ENCODE results near the gene GRK5. TPM values are rescaled to one million over a fixed set of nuclear protein-coding genes. Genes with fewer than 3 reads are reported as not detected.

GRK5 gene
- polyA plus RNA-seq, 1 donor from 2014 or later: 34.9 TPM

GRCh38 chr10:119206603-119207365, 587 bp upstream of the GRK5 start:
- H2AFZ ChIP-seq (ENCODE audit: low read depth, low read length): peak overlapping the region; percentile 23
- no peaks in the 10 kb centered on the region for H3K27me3 ChIP-seq (ENCODE audit: insufficient read depth, low read depth, low read length)
- peak overlapping the region; percentile 85 for H3K9ac ChIP-seq (ENCODE audit: low read length)
- H3K27ac ChIP-seq (ENCODE audit: low read length): peak overlapping the region; percentile 67
- peak overlapping the region; percentile 75 for H3K4me2 ChIP-seq (ENCODE audit: low read length)
- peak overlapping the region; percentile 66 for H3K4me3 ChIP-seq (ENCODE audit: low read length)
- no peaks in the 10 kb centered on the region for H3K36me3 ChIP-seq (ENCODE audit: insufficient read depth, low read length)
- no peak for TF ChIP-seq POLR2AphosphoS5 (IDR thresholded peaks at IDR 0.05)
- no peak for TF ChIP-seq TAF1 (IDR thresholded peaks at IDR 0.05; ENCODE audit: low read depth)
- peak; percentile 26 for TF ChIP-seq EP300 (conservative IDR thresholded peaks at IDR 0.05; ENCODE audit: poor library complexity, severe bottlenecking)
- no peak for TF ChIP-seq REST (IDR thresholded peaks at IDR 0.05; ENCODE audit: borderline replicate concordance)
- no peak for TF ChIP-seq EZH2 (IDR thresholded peaks at IDR 0.05; ENCODE audit: borderline replicate concordance, insufficient read depth, low read length, poor library complexity, severe bottlenecking)
- TF ChIP-seq MXI1 (conservative IDR thresholded peaks at IDR 0.05; ENCODE audit: poor library complexity, severe bottlenecking): peak; percentile 79
- TF ChIP-seq SMC3 (conservative IDR thresholded peaks at IDR 0.05; ENCODE audit: poor library complexity): peak; percentile 84
- TF ChIP-seq RAD21 (conservative IDR thresholded peaks at IDR 0.05): peak; percentile 86
- peak; percentile 94 for TF ChIP-seq CTCF (IDR thresholded peaks at IDR 0.05; ENCODE audit: poor library complexity, severe bottlenecking)
- peaks cover 4% of the 10 kb centered on the region for H3F3A ChIP-seq (ENCODE audit: insufficient read depth, low read length, poor library complexity, severe bottlenecking)
- no peaks in the 10 kb centered on the region for H3K9me2 ChIP-seq (ENCODE audit: insufficient read depth, low read length)
- H3K9me3 ChIP-seq (ENCODE audit: low read length): no peaks in the 10 kb centered on the region
- H3K79me2 ChIP-seq (replicated peaks; ENCODE audit: insufficient read depth, low read length): peaks cover 11% of the 10 kb centered on the region
- no peaks in the 10 kb centered on the region for H4K20me1 ChIP-seq (ENCODE audit: insufficient read depth)

GRCh38 chr10:119207713-119208552, 562 bp downstream of the GRK5 start:
- Histone ChIP-seq H2AFZ (ENCODE audit: low read depth, low read length) (peak overlapping the region; percentile 18), H3K9ac (ENCODE audit: low read length) (peak overlapping the region; percentile 84), H3K4me3 (ENCODE audit: low read length) (peak overlapping the region; percentile 77), H3K79me2 (replicated peaks; ENCODE audit: insufficient read depth, low read length) (peaks cover 11% of the 10 kb centered on the region), H3K27ac (ENCODE audit: low read length) (peak overlapping the region; percentile 75), H3K9me3 (ENCODE audit: low read length) (no peaks in the 10 kb centered on the region), H3K27me3 (ENCODE audit: insufficient read depth, low read depth, low read length) (no peaks in the 10 kb centered on the region), H3K9me2 (ENCODE audit: insufficient read depth, low read length) (no peaks in the 10 kb centered on the region), H3F3A (ENCODE audit: insufficient read depth, low read length, poor library complexity, severe bottlenecking) (peaks cover 4% of the 10 kb centered on the region), H3K4me2 (ENCODE audit: low read length) (peak overlapping the region; percentile 80), H3K36me3 (ENCODE audit: insufficient read depth, low read length) (no peaks in the 10 kb centered on the region), H4K20me1 (ENCODE audit: insufficient read depth) (no peaks in the 10 kb centered on the region)
- no peak for TF ChIP-seq EZH2 (IDR thresholded peaks at IDR 0.05; ENCODE audit: borderline replicate concordance, insufficient read depth, low read length, poor library complexity, severe bottlenecking)
- TF ChIP-seq MXI1 (conservative IDR thresholded peaks at IDR 0.05; ENCODE audit: poor library complexity, severe bottlenecking): peak; percentile 68
- TF ChIP-seq SMC3 (conservative IDR thresholded peaks at IDR 0.05; ENCODE audit: poor library complexity): peak; percentile 30
- no peak for TF ChIP-seq TAF1 (IDR thresholded peaks at IDR 0.05; ENCODE audit: low read depth)
- TF ChIP-seq RAD21 (conservative IDR thresholded peaks at IDR 0.05): peak; percentile 6
- TF ChIP-seq POLR2AphosphoS5 (IDR thresholded peaks at IDR 0.05): no peak
- TF ChIP-seq CTCF (IDR thresholded peaks at IDR 0.05; ENCODE audit: poor library complexity, severe bottlenecking): no peak
- TF ChIP-seq REST (IDR thresholded peaks at IDR 0.05; ENCODE audit: borderline replicate concordance): no peak
- TF ChIP-seq EP300 (conservative IDR thresholded peaks at IDR 0.05; ENCODE audit: poor library complexity, severe bottlenecking): no peak
